Measurements from ENCODE around the gene KCNQ2.

DNA sequence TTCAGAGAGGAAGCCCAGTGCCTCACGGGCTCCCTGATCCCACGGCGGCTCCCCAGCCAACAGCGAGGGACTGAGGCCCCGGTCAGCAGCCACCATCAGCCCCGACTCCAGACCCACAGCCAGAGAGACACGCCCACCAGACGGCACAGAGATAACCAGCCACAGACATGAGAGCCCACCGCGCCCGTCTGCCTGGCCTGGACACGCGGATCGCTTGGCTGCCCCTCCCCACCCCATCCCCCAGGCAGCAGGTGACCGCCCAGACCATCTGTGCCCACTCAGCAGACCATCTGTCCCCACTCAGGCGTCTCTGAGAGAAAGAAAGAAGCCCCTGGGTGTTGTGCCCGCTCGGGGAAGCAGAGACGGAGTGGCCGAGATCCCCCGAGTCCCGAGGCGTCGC lies 55.8 kb downstream of the KCNQ2 start:
- TF ChIP-seq, protein P1, sequence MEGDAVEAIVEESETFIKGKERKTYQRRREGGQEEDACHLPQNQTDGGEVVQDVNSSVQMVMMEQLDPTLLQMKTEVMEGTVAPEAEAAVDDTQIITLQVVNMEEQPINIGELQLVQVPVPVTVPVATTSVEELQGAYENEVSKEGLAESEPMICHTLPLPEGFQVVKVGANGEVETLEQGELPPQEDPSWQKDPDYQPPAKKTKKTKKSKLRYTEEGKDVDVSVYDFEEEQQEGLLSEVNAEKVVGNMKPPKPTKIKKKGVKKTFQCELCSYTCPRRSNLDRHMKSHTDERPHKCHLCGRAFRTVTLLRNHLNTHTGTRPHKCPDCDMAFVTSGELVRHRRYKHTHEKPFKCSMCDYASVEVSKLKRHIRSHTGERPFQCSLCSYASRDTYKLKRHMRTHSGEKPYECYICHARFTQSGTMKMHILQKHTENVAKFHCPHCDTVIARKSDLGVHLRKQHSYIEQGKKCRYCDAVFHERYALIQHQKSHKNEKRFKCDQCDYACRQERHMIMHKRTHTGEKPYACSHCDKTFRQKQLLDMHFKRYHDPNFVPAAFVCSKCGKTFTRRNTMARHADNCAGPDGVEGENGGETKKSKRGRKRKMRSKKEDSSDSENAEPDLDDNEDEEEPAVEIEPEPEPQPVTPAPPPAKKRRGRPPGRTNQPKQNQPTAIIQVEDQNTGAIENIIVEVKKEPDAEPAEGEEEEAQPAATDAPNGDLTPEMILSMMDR (IDR thresholded peaks at IDR 0.05; ENCODE audit: borderline replicate concordance, extremely low read depth, low read length, poor library complexity, severe bottlenecking): no peak
- TF ChIP-seq EZH2 (IDR thresholded peaks at IDR 0.05; ENCODE audit: borderline replicate concordance, low read depth, low read length, severe bottlenecking): no peak

Measured in DND-41 (cell line).